Fibroblast of skin of left biceps (primary cell): ENCODE measurements around the gene CCL28.
"Not testable (repeated sequence)": the region's sequence is repeated elsewhere in the genome, so short reads cannot be mapped to it uniquely, and the experiment has no call there.

Source experiments
- DNase-seq, 2 experiments: peaks; one replicate each; pipeline ENCODE4 v3.0.0-alpha.2; 2013; ENCODE audit warnings: low read depth in 2 of 2

The CCL28 gene

GRCh38 chr5:43412156-43412555 is at the start of gene CCL28:
TSS of gene CCL28 (minus strand) at chr5:43412391. CDS start at chr5:43412316, 75 bp downstream.
- DNase-seq = no peak

GRCh38 chr5:43461066-43461465 is 48.9 kb upstream of the CCL28 start:
- DNase-seq = no peak

- DNase-seq = no peak
Observed at GRCh38 chr5:43456556-43456955, 44.4 kb upstream of the CCL28 start.

- DNase-seq = not testable (repeated sequence)
Observed at GRCh38 chr5:43441575-43441974, 29.4 kb upstream of the CCL28 start.

GRCh38 chr5:43437062-43437660 is 25.0 kb upstream of the CCL28 start:
- DNase-seq = no peak

- DNase-seq = no peak
Observed at GRCh38 chr5:43433382-43433781, 21.2 kb upstream of the CCL28 start.

- peak; percentile 45 to 48 for DNase-seq
Observed at GRCh38 chr5:43432486-43433375, 20.5 kb upstream of the CCL28 start.

- no peak for DNase-seq
Observed at GRCh38 chr5:43429706-43430105, 17.5 kb upstream of the CCL28 start.

GRCh38 chr5:43429016-43429415 is 16.8 kb upstream of the CCL28 start:
- no peak for DNase-seq

GRCh38 chr5:43427306-43427705 is 15.1 kb upstream of the CCL28 start:
- DNase-seq = no peak

- DNase-seq = peak in 1 of 2 experiments; percentile 3
Observed at GRCh38 chr5:43425983-43426382, 13.8 kb upstream of the CCL28 start.

GRCh38 chr5:43423086-43423485 is 10.9 kb upstream of the CCL28 start:
- not testable (repeated sequence) for DNase-seq

- peak in 1 of 2 experiments; percentile 4 for DNase-seq
Observed at GRCh38 chr5:43422143-43422542, 10.0 kb upstream of the CCL28 start.

- DNase-seq = no peak
Observed at GRCh38 chr5:43421450-43422133, 9.4 kb upstream of the CCL28 start.

- DNase-seq = no peak
Observed at GRCh38 chr5:43420241-43420640, 8.1 kb upstream of the CCL28 start.

- DNase-seq = no peak
Observed at GRCh38 chr5:43418561-43418960, 6.4 kb upstream of the CCL28 start.

- no peak for DNase-seq
Observed at GRCh38 chr5:43416803-43417394, 4.7 kb upstream of the CCL28 start.

- DNase-seq = no peak
Observed at GRCh38 chr5:43415935-43416802, 4.0 kb upstream of the CCL28 start.

- no peak for DNase-seq
Observed at GRCh38 chr5:43413966-43414365, 1.8 kb upstream of the CCL28 start.

GRCh38 chr5:43412644-43413043 is 453 bp upstream of the CCL28 start:
- no peak for DNase-seq

- no peak for DNase-seq
Observed at GRCh38 chr5:43411495-43411894, 696 bp downstream of the CCL28 start.
